Neural cell (in vitro differentiated cells): ENCODE results near the gene ANTXR1. TPM values are rescaled to one million over a fixed set of nuclear protein-coding genes. Genes with fewer than 3 reads are reported as not detected.

ENCODE experiments used
- H2AFZ ChIP-seq: fragments of 200-600, 300-800 bp; sonication (generic), shearing (Covaris generic); 2 replicates; pipeline ENCODE4 v1.6.0; 2014; ENCODE audit warnings: low read depth, mild to moderate bottlenecking, antibody characterized with exemption, low read length, moderate library complexity
- H3F3A ChIP-seq: fragments of 200-600 bp; shearing (Covaris generic); 2 replicates; pipeline ENCODE4 v1.6.1; 2016; ENCODE audit warnings: mild to moderate bottlenecking, moderate library complexity, mixed read lengths, antibody characterized with exemption, low read length; ENCODE audit not compliant: insufficient read depth, poor library complexity, severe bottlenecking
- H3K27ac ChIP-seq: fragments of 200-600, 300-800 bp; sonication (generic), shearing (Covaris generic); 2 replicates; pipeline ENCODE4 v1.5.1; 2014; ENCODE audit warnings: mild to moderate bottlenecking, low read length, moderate library complexity
- H3K27me3 ChIP-seq: fragments of 300-800, 200-600 bp; sonication (generic), shearing (Covaris generic); 2 replicates; pipeline ENCODE4 v1.6.0; 2014; ENCODE audit warnings: mild to moderate bottlenecking, low read depth, low read length, moderate library complexity; ENCODE audit not compliant: insufficient read depth
- H3K36me3 ChIP-seq: fragments of 300-800, 200-600 bp; sonication (generic), shearing (Covaris generic); 2 replicates; pipeline ENCODE4 v1.5.1; 2014; ENCODE audit warnings: mild to moderate bottlenecking, antibody characterized with exemption, low read length, moderate library complexity; ENCODE audit not compliant: insufficient read depth
- H3K4me2 ChIP-seq: fragments of 300-800, 200-600 bp; sonication (generic), shearing (Covaris generic); 2 replicates; pipeline ENCODE4 v1.6.0; 2014; ENCODE audit warnings: mild to moderate bottlenecking, low read length
- H3K4me3 ChIP-seq: fragments of 300-800, 200-600 bp; sonication (generic), shearing (Covaris generic); 2 replicates; pipeline ENCODE4 v1.5.1; 2014; ENCODE audit warnings: mild to moderate bottlenecking, low read length, moderate library complexity
- H3K79me2 ChIP-seq: fragments of 200-600 bp; shearing (Covaris generic); replicated peaks from 2 replicates; pipeline ENCODE4 v1.6.0; 2014; ENCODE audit warnings: mild to moderate bottlenecking, low read length, moderate library complexity; ENCODE audit not compliant: insufficient read depth
- H3K9ac ChIP-seq: fragments of 300-800, 200-600 bp; sonication (generic), shearing (Covaris generic); 2 replicates; pipeline ENCODE4 v1.6.1; 2016; ENCODE audit warnings: mild to moderate bottlenecking, low read length, mixed read lengths
- H3K9me2 ChIP-seq: fragments of 200-600 bp; shearing (Covaris generic); 2 replicates; pipeline ENCODE4 v1.6.1; 2016; ENCODE audit warnings: mild to moderate bottlenecking, low read length, mixed read lengths; ENCODE audit not compliant: insufficient read depth
- H3K9me3 ChIP-seq: fragments of 200-600, 300-800 bp; sonication (generic), shearing (Covaris generic); 2 replicates; pipeline ENCODE4 v1.6.1; 2016; ENCODE audit warnings: mild to moderate bottlenecking, mixed run types, low read length, moderate library complexity, mixed read lengths
- H4K20me1 ChIP-seq: fragments of 200-600 bp; shearing (Covaris generic); 2 replicates; pipeline ENCODE4 v1.6.1; 2016; ENCODE audit warnings: mild to moderate bottlenecking, mixed run types; ENCODE audit not compliant: insufficient read depth
- CTCF ChIP-seq: fragments of 450-650 bp; IDR thresholded peaks from 2 replicates; pipeline ENCODE4 v1.5.1; 2014; ENCODE audit warnings: antibody characterized with exemption, mild to moderate bottlenecking, moderate library complexity; ENCODE audit not compliant: poor library complexity, severe bottlenecking
- EP300 ChIP-seq: fragments of 450-650 bp; conservative IDR thresholded peaks from 2 replicates; pipeline ENCODE4 v1.6.1; 2014; ENCODE audit warnings: antibody characterized with exemption, mild to moderate bottlenecking, moderate library complexity; ENCODE audit not compliant: poor library complexity, severe bottlenecking
- EZH2 ChIP-seq: fragments of 200-600, 300-800 bp; shearing (Covaris generic), sonication (generic); IDR thresholded peaks from 2 replicates; pipeline ENCODE4 v1.6.1; 2014; ENCODE audit warnings: antibody characterized with exemption, low read length, borderline replicate concordance, mild to moderate bottlenecking; ENCODE audit not compliant: insufficient read depth, poor library complexity, severe bottlenecking
- MXI1 ChIP-seq: fragments of 450-650 bp; conservative IDR thresholded peaks from 2 replicates; pipeline ENCODE4 v1.6.1; 2014; ENCODE audit warnings: antibody characterized with exemption, mild to moderate bottlenecking; ENCODE audit not compliant: poor library complexity, severe bottlenecking
- POLR2AphosphoS5 ChIP-seq: IDR thresholded peaks from 2 replicates; pipeline ENCODE4 v1.6.1; 2012
- RAD21 ChIP-seq: fragments of 450-650 bp; conservative IDR thresholded peaks from 2 replicates; pipeline ENCODE4 v1.6.1; 2014; ENCODE audit warnings: antibody characterized with exemption, mild to moderate bottlenecking, moderate library complexity
- REST ChIP-seq: IDR thresholded peaks from 2 replicates; pipeline ENCODE4 v1.6.1; 2012; ENCODE audit warnings: borderline replicate concordance
- SMC3 ChIP-seq: fragments of 450-650 bp; conservative IDR thresholded peaks from 2 replicates; pipeline ENCODE4 v1.6.1; 2014; ENCODE audit warnings: antibody characterized with exemption, mild to moderate bottlenecking, moderate library complexity; ENCODE audit not compliant: poor library complexity
- TAF1 ChIP-seq: IDR thresholded peaks from 2 replicates; pipeline ENCODE4 v1.6.1; 2012; ENCODE audit warnings: low read depth
- polyA plus RNA-seq: library from polyadenylated mRNA; depleted of rRNA; stranded (reverse); fragments of >200 nt; gene quantifications from 2 replicates; pipeline ENCODE4 v1.2.3, GENCODE V29; 2014

The ANTXR1 gene
- polyA plus RNA-seq, 1 donor from 2014 or later = 4.9 TPM

- no peak for TF ChIP-seq MXI1
- TF ChIP-seq RAD21 = no peak
- no peak for TF ChIP-seq CTCF
- TF ChIP-seq SMC3 = no peak
- TF ChIP-seq TAF1 = no peak
- no peak for TF ChIP-seq POLR2AphosphoS5
- TF ChIP-seq REST = no peak
- TF ChIP-seq EP300 = no peak
- TF ChIP-seq EZH2 = no peak
- Histone ChIP-seq H3K9me2 (no peaks in the 10 kb centered on the region), H3K79me2 (no peaks in the 10 kb centered on the region), H3K9me3 (no peaks in the 10 kb centered on the region), H2AFZ (no peak overlapping the region), H3F3A (no peaks in the 10 kb centered on the region), H4K20me1 (no peaks in the 10 kb centered on the region), H3K27me3 (no peaks in the 10 kb centered on the region), H3K27ac (no peak overlapping the region), H3K36me3 (peaks cover 12% of the 10 kb centered on the region), H3K9ac (no peak overlapping the region), H3K4me3 (no peak overlapping the region), H3K4me2 (no peak overlapping the region)
Measured at GRCh38 chr2:69241664-69242514, 228.9 kb downstream of the ANTXR1 start.

GRCh38 chr2:69242651-69243051, 229.7 kb downstream of the ANTXR1 start:
- Histone ChIP-seq H3K27me3 (no peaks in the 10 kb centered on the region), H3K9me3 (no peaks in the 10 kb centered on the region), H3K4me3 (no peak overlapping the region), H3F3A (no peaks in the 10 kb centered on the region), H3K9me2 (no peaks in the 10 kb centered on the region), H3K4me2 (no peak overlapping the region), H3K79me2 (no peaks in the 10 kb centered on the region), H3K9ac (no peak overlapping the region), H3K36me3 (peaks cover 12% of the 10 kb centered on the region), H3K27ac (no peak overlapping the region), H2AFZ (no peak overlapping the region), H4K20me1 (no peaks in the 10 kb centered on the region)
- TF ChIP-seq RAD21 (no peak), MXI1 (no peak), TAF1 (no peak), REST (no peak), EZH2 (no peak), SMC3 (no peak), EP300 (no peak), CTCF (no peak), POLR2AphosphoS5 (no peak)
